Stimulated activated CD4-positive, alpha-beta T cell treated with anti-CD3 and anti-CD28 coated beads, Interleukin-1b, Interleukin-23, amount 100 ng/mL, for 48 hours (primary cell): ENCODE results near the gene PCGF3.
A peak's percentile ranks its signal among the peaks of the same experiment; 100 is the strongest.

Source experiments
- DNase-seq: peaks from one replicate; pipeline ENCODE4 v3.0.0-alpha.2; 2020

Gene PCGF3

GRCh38 chr4:785332-786073, 79.9 kb downstream of the PCGF3 start:
- no peak for DNase-seq

- DNase-seq = no peak
Observed at GRCh38 chr4:786074-786741, 80.6 kb downstream of the PCGF3 start.

- no peak for DNase-seq
Observed at GRCh38 chr4:786861-787300, 81.2 kb downstream of the PCGF3 start.

- DNase-seq = no peak
Observed at GRCh38 chr4:787561-787981, 81.9 kb downstream of the PCGF3 start.

GRCh38 chr4:788006-788635, 82.5 kb downstream of the PCGF3 start:
- no peak for DNase-seq

- DNase-seq = no peak
Observed at GRCh38 chr4:788636-789297, 83.1 kb downstream of the PCGF3 start.

- DNase-seq = no peak
Observed at GRCh38 chr4:789571-790465, 84.2 kb downstream of the PCGF3 start.

- DNase-seq = no peak
Observed at GRCh38 chr4:790466-790820, 84.8 kb downstream of the PCGF3 start.

- no peak for DNase-seq
Observed at GRCh38 chr4:791252-791897, 85.7 kb downstream of the PCGF3 start.

- DNase-seq = peak; percentile 49
Observed at GRCh38 chr4:791898-792625, 86.4 kb downstream of the PCGF3 start.

GRCh38 chr4:792626-793092, 87.0 kb downstream of the PCGF3 start:
- peak; percentile 50 for DNase-seq

GRCh38 chr4:793093-793861, 87.6 kb downstream of the PCGF3 start:
- no peak for DNase-seq

- no peak for DNase-seq
Observed at GRCh38 chr4:793941-794621, 88.4 kb downstream of the PCGF3 start.

- no peak for DNase-seq
Observed at GRCh38 chr4:794900-795725, 89.5 kb downstream of the PCGF3 start.

GRCh38 chr4:795726-796119, 90.1 kb downstream of the PCGF3 start:
- DNase-seq = no peak

GRCh38 chr4:796206-796605, 90.6 kb downstream of the PCGF3 start:
- no peak for DNase-seq

- no peak for DNase-seq
Observed at GRCh38 chr4:797066-797465, 91.4 kb downstream of the PCGF3 start.

- no peak for DNase-seq
Observed at GRCh38 chr4:801436-802124, 95.9 kb downstream of the PCGF3 start.
